Activated T-cell treated with anti-CD3 and anti-CD28 coated beads, Interleukin-2, amount 50 U/mL, for 72 hours (primary cell): Measurements from ENCODE around the gene MRTO4. TPM values are rescaled to one million over a fixed set of nuclear protein-coding genes. Genes with fewer than 3 reads are reported as not detected.
A peak's percentile ranks its signal among the peaks of the same experiment; 100 is the strongest.
"Not testable (repeated sequence)": the region's sequence is repeated elsewhere in the genome, so short reads cannot be mapped to it uniquely, and the experiment has no call there.

ENCODE experiments used
- ATAC-seq, 2 donors: fragments of 150-1000 bp; cut with Tn5 transposase; replicated peaks in 1 of 2; 2 replicates each; pipeline ENCODE4 v1.10.0; 2021; ENCODE audit warnings: moderate library complexity in 2 of 2, mild to moderate bottlenecking in 1 of 2
- DNase-seq, 2 donors: peaks; one replicate each; pipeline ENCODE4 v3.0.0; 2021 to 2022; ENCODE audit warnings: mixed read lengths in 1 of 2
- H3K27ac Mint-ChIP-seq: one replicate; pipeline ENCODE4 v1.8.0; 2022; ENCODE audit warnings: mild to moderate bottlenecking, moderate library complexity, mixed read lengths
- H3K27me3 Mint-ChIP-seq: one replicate; pipeline ENCODE4 v1.8.0; 2022; ENCODE audit warnings: low read depth, mixed read lengths
- H3K36me3 Mint-ChIP-seq, 2 donors: one replicate each; pipeline ENCODE4 v1.8.0; 2022; ENCODE audit warnings: mixed read lengths in 2 of 2, mild to moderate bottlenecking in 1 of 2; ENCODE audit not compliant: insufficient read depth in 2 of 2
- H3K4me1 Mint-ChIP-seq: one replicate; pipeline ENCODE4 v1.8.0; 2022; ENCODE audit warnings: low read depth, mixed read lengths
- H3K4me3 Mint-ChIP-seq, 2 donors: one replicate each; pipeline ENCODE4 v1.8.0; 2022; ENCODE audit warnings: mild to moderate bottlenecking in 2 of 2, mixed read lengths in 2 of 2, moderate library complexity in 2 of 2
- H3K9me3 Mint-ChIP-seq, 2 donors: one replicate each; pipeline ENCODE4 v1.8.0; 2022; ENCODE audit warnings: mixed read lengths in 2 of 2
- total RNA-seq, 2 donors: library from RNA; stranded (reverse); gene quantifications; one replicate each; pipeline ENCODE4 v1.2.3, GENCODE V29; 2022

Gene MRTO4
- total RNA-seq, 2 donors from 2014 or later, result 43.7 to 52.7 TPM

DNA sequence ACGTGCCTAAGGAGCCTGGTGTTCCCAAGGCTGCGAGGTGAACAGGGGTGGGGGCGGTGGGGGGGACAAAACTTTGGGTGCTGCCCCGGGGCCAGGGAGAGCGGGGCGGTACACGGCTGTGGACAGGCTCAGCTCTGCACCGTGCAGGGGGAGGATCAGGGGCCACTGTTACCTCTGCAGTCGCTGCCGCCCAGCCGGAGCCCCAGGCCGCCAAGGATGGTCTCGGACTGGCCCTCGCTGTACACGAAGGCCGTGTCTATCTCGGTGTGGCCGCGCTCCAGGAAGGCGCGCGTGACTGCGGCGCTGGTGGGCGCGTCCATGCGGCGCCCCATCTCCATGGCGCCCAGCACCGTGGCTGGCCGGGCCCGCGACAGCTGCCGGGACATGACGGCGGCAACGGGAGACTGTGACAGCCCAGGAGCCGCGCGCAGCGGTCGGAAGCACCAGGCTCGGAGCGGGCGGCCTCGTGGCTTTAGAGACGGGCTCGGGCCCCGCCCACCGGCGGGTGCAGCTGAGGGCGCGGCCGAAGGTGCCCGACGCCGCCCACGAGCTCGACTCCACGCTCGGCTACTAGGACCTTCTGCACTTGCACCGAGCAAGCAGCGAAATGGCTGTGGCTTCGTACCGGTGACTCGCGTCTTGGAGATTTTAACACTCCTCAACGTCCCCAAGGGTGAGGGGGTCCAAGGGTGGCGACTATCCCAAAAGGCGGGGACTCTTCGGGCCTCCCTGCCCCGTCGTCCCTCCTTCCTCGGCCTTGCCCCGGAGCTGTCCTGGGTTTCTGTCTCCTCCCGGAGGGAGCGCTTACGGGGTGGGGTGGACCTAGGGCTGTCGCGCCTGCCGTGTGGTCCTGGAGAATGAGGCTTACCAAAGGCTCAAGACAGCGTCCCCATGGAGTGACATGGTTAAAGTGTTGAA, 37.0 kb downstream of the MRTO4 start, which contains the start of gene AKR7A3:
Gene AKR7A3, minus strand, starts transcription at position 447 of the 918 bp plus-strand sequence. Its CDS starts 61 bp downstream, at position 386.
- not testable (repeated sequence) for H3K4me1 Mint-ChIP-seq, H3K36me3 Mint-ChIP-seq, H3K9me3 Mint-ChIP-seq
- ATAC-seq (peak; percentile 97 to 99), DNase-seq (peak; percentile 75 to 78)
- H3K27me3 Mint-ChIP-seq, result peaks cover 22% of the 10 kb centered on the region
- peak within 1 kb of the TSS; percentile 89 for H3K27ac Mint-ChIP-seq
- peak within 1 kb of the TSS; percentile 80 to 82 for H3K4me3 Mint-ChIP-seq

DNA sequence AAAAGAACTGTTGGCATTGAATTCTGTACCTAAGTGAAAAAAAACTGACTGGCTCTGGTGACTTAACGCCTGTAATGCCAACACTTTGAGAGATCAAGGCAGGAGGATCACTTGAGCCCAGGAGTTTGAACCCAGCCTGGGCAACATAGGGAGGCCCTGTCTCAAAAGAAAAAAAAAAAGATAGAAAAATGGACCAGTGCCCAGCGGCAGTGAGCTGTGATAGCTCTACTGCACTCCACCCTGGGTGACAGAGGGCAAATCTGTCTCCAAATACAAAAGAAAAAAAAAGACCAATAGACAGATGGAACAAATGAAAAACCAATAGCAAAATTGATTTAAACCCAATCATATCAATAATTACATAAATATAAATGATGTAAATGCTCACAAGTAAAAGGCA, 37.6 kb downstream of the MRTO4 start:
- ATAC-seq (no peak), DNase-seq (no peak)
- Mint-ChIP-seq H3K9me3 (peaks cover 0 to 5% of the 10 kb centered on the region in 2 donors), H3K4me1 (peaks cover 7% of the 10 kb centered on the region), H3K36me3 (peaks cover 8 to 10% of the 10 kb centered on the region in 2 donors), H3K27ac (no peak overlapping the region), H3K27me3 (peaks cover 22% of the 10 kb centered on the region), H3K4me3 (peak overlapping the region; percentile 52 to 61)

- no peak overlapping the region for H3K4me3 Mint-ChIP-seq
- no peak overlapping the region for H3K27ac Mint-ChIP-seq
- peaks cover 3% of the 10 kb centered on the region for H3K27me3 Mint-ChIP-seq
- H3K36me3 Mint-ChIP-seq, result peaks cover 17 to 27% of the 10 kb centered on the region in 2 donors
- ATAC-seq (no peak), DNase-seq (no peak)
- H3K4me1 Mint-ChIP-seq, result no peaks in the 10 kb centered on the region
- H3K9me3 Mint-ChIP-seq, result peaks cover 11 to 18% of the 10 kb centered on the region in 2 donors
Observed at GRCh38 chr1:19294638-19295037, 43.0 kb downstream of the MRTO4 start.

GRCh38 chr1:19300211-19300610, 48.6 kb downstream of the MRTO4 start:
- Mint-ChIP-seq H3K27me3 (no peaks in the 10 kb centered on the region), H3K9me3 (peaks cover 8% of the 10 kb centered on the region in 2 donors), H3K36me3 (peaks cover 11 to 18% of the 10 kb centered on the region in 2 donors), H3K4me1 (no peaks in the 10 kb centered on the region), H3K4me3 (no peak overlapping the region), H3K27ac (no peak overlapping the region)
- DNase-seq (no peak), ATAC-seq (no peak)

DNA sequence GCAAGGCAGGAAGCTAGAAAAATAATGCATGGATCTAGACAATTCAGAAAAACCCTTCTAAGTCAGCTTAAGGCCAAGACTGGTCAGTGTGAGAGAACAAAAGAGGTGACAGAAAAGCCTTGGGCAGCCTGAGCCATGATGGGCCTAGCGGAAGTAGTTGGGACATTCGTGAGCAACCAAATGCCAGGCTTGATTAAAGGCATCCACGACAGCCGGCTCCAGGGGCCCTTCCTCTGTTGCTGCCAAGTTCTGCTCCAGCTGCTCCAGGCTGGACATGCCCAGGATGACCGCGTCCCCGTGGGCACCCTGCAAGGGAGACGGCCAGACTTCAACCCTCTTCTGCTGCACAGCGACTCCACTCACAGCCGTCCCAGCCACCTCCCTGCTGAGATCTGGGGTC, 52.5 kb downstream of the MRTO4 start:
- peaks cover 11 to 12% of the 10 kb centered on the region in 2 donors for H3K36me3 Mint-ChIP-seq
- H3K27ac Mint-ChIP-seq, H3K4me3 Mint-ChIP-seq, H3K9me3 Mint-ChIP-seq, H3K4me1 Mint-ChIP-seq, DNase-seq, ATAC-seq, H3K27me3 Mint-ChIP-seq: not testable (repeated sequence)

GRCh38 chr1:19305880-19306279, 54.3 kb downstream of the MRTO4 start:
- Mint-ChIP-seq H3K36me3 (peaks cover 9 to 11% of the 10 kb centered on the region in 2 donors), H3K27me3 (no peaks in the 10 kb centered on the region), H3K27ac (no peak overlapping the region), H3K4me1 (peaks cover 15% of the 10 kb centered on the region), H3K9me3 (no peaks in the 10 kb centered on the region), H3K4me3 (no peak overlapping the region)
- DNase-seq (no peak), ATAC-seq (no peak)

GRCh38 chr1:19306941-19307340, 55.3 kb downstream of the MRTO4 start:
- Mint-ChIP-seq H3K36me3 (peaks cover 11% of the 10 kb centered on the region in 2 donors), H3K9me3 (no peaks in the 10 kb centered on the region), H3K27ac (no peak overlapping the region), H3K27me3 (no peaks in the 10 kb centered on the region), H3K4me3 (no peak overlapping the region), H3K4me1 (peaks cover 20% of the 10 kb centered on the region)
- no peak for ATAC-seq
- DNase-seq, result no peak

DNA sequence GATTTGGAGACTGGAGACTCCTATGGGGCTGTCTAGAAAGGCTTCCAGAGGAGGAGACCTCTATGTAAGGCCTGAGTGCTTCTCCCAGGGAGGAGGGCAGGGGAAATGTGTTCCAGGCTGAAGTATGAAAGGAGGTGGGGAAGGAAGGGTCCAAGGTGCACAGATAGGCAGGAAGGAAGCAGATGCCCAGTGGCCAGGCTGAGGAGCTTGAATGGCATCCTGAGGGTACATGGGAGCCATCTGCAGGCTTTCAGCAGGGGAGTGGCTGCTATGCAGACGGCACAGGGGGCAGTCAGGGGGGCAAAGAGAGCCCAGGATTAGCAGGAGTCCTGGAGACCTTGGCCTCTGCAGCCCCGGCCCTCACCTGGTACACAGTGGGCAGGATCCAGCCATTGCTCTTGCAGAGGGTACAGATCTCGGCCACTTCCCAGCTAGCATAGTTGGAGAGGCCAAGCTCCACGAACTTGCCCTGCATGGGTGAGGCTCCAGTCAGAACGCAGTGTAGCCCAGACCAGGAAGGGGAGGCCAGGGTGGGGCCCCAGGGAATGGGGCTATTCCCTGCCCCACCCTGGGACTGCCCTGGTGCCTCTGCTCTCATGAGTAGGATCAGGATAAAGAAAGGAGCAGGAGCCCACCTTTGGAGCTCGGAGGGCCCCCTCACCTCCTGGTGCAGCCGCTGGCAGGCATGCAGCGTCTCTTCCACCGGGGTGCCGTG, 56.3 kb downstream of the MRTO4 start:
- Mint-ChIP-seq H3K27me3 (no peaks in the 10 kb centered on the region), H3K4me3 (no peak overlapping the region), H3K36me3 (peaks cover 11% of the 10 kb centered on the region in 2 donors), H3K27ac (no peak overlapping the region), H3K9me3 (no peaks in the 10 kb centered on the region), H3K4me1 (peaks cover 24% of the 10 kb centered on the region)
- no peak for ATAC-seq
- no peak for DNase-seq

DNA sequence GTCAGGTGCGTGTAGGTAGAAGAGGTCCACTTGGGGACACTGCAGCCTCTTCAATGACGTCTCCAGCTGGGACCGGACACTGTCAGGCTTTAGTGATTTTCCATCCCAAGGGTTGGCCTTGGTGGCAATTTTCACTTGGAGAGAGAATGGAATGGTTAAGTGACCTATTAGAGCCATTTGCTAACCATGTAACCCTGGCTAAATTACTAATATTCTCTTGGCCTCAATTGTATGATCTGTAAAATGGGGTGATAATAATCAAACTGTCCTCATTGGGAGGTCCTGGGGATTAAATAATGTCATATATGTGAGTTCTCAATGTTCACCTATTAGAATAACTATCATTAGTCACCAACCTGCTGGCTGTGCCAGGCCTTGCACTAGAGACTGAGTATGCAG, 56.9 kb downstream of the MRTO4 start:
- no peak overlapping the region for H3K27ac Mint-ChIP-seq
- no peak for ATAC-seq
- H3K27me3 Mint-ChIP-seq, result no peaks in the 10 kb centered on the region

DNA sequence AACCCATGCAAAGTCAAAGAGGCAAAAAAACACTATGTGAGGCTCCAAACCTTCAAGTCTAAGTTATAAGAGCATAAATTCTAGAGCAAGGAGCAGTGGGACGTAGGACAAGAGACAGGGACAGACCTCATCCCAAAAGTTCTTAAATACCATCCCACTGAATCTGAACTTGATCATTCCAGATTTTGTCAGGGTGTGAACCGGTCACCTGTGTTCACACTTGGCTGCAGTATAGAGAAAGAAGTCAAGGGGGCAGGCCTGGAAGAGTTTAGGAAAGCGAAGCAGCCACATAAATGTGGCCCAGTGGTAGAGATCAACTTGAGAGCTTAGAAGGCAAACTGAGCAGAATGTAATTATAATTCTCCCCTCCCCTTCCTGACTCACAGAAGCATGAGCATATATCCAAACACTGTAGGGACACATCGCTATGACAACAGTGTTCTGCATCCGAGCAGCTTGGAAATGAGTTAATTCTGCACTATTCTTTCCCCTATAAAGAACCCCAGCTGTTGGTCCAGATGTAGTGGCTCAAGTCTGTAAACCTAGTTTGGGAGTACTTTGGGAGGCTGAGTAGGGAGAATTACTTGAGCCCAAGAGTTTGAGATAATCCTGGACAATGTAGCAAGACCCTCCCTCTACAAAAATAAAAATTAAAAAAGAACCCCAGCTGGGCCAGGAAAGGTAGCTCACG, 57.7 kb downstream of the MRTO4 start:
- no peak for ATAC-seq
- Mint-ChIP-seq H3K27ac (no peak overlapping the region), H3K27me3 (no peaks in the 10 kb centered on the region), H3K4me3 (peak overlapping the region in 1 of 2 donors; percentile 37), H3K4me1 (peaks cover 32% of the 10 kb centered on the region), H3K36me3 (peaks cover 8 to 9% of the 10 kb centered on the region in 2 donors), H3K9me3 (no peaks in the 10 kb centered on the region)
- DNase-seq, result no peak

More for the DNA sequence above, 56.9 kb downstream of the MRTO4 start:
- no peaks in the 10 kb centered on the region for H3K9me3 Mint-ChIP-seq
- H3K4me3 Mint-ChIP-seq, result no peak overlapping the region
- H3K4me1 Mint-ChIP-seq, result peaks cover 30% of the 10 kb centered on the region
- H3K36me3 Mint-ChIP-seq, result peaks cover 9 to 10% of the 10 kb centered on the region in 2 donors
- no peak for DNase-seq
